ENCODE measurements around the gene CSRNP3. TPM values are rescaled to one million over a fixed set of nuclear protein-coding genes. Genes with fewer than 3 reads are reported as not detected.

The CSRNP3 gene
- total and polyA plus RNA-seq, 2 donors (not counting 3 experiments of a cell fraction or from before 2014, with no cell fraction given): not detected

GRCh38 chr2:165645930-165646831 lies 176.7 kb downstream of the CSRNP3 start:
- peaks cover 2% of the 10 kb centered on the region in 2 experiments for H3K27me3 ChIP-seq (ENCODE audit: control insufficient read depth in 2 of 2, insufficient read depth in 2 of 2, low read length in 2 of 2)
- H2AFZ ChIP-seq (ENCODE audit: low read depth, low read length): no peak overlapping the region
- H3K9me3 ChIP-seq (replicated peaks; ENCODE audit: control insufficient read depth, insufficient read depth, low read length): no peaks in the 10 kb centered on the region
- no peak for TF ChIP-seq MYC (IDR thresholded peaks at IDR 0.05; ENCODE audit: low read depth, low read length)
- TF ChIP-seq POLR2A (IDR thresholded peaks at IDR 0.05; ENCODE audit: low read depth, low read length): no peak
- TF ChIP-seq CTCF (IDR thresholded peaks at IDR 0.05; ENCODE audit: extremely low read depth in 1 of 2, insufficient read depth in 1 of 2, low read depth in 1 of 2, low read length in 2 of 2): no peak
- TF ChIP-seq EZH2 (IDR thresholded peaks at IDR 0.05; ENCODE audit: borderline replicate concordance, low read depth, low read length, severe bottlenecking): no peak
- no peak for TF ChIP-seq GATA2 (IDR thresholded peaks at IDR 0.05; ENCODE audit: insufficient read depth, insufficient read length, low read depth, low read length)
- TF ChIP-seq MAX (IDR thresholded peaks at IDR 0.05; ENCODE audit: insufficient read depth, insufficient read length): no peak
- TF ChIP-seq JUN (IDR thresholded peaks at IDR 0.05; ENCODE audit: borderline replicate concordance, insufficient read depth, insufficient read length, low read depth): no peak
- DNase-seq (ENCODE audit: low read depth, low spot score) (no peak), FAIRE-seq (no peak)
- H3K4me1 ChIP-seq (ENCODE audit: control insufficient read depth, extremely low read depth, insufficient read depth, low read length): no peaks in the 10 kb centered on the region
- no peak overlapping the region for H3K4me2 ChIP-seq (ENCODE audit: insufficient read depth, low read length)
- no peak overlapping the region for H3K4me3 ChIP-seq (replicated peaks in 1 of 3; ENCODE audit: insufficient read depth in 1 of 3, low read depth in 1 of 3, low read length in 3 of 3)
- no peaks in the 10 kb centered on the region for H3K36me3 ChIP-seq (ENCODE audit: control insufficient read depth in 2 of 2, extremely low read depth in 1 of 2, insufficient read depth in 2 of 2, low read length in 2 of 2)
- CTCF ChIA-PET: no interaction called here
- no peaks in the 10 kb centered on the region for H4K20me1 ChIP-seq (replicated peaks; ENCODE audit: control insufficient read depth, extremely low read depth, insufficient read depth, low read length)
- POLR2A ChIA-PET: no interaction called here
- intact Hi-C loops (cut with micrococcal nuclease): no loop called here
- no TSS peak for BruUV-seq (replicated peaks)
- no peaks in the 10 kb centered on the region for H3K9me1 ChIP-seq (replicated peaks; ENCODE audit: control insufficient read depth, extremely low read depth, insufficient read depth, low read length)
- dilution Hi-C loops (cut with MboI; ENCODE audit: extremely low pct_ligation_motif_present, low sequenced_read_pairs): no loop called here
- no peaks in the 10 kb centered on the region for H3K79me2 ChIP-seq (ENCODE audit: control insufficient read depth, insufficient read depth, low read length)
- H3K9ac ChIP-seq (replicated peaks; ENCODE audit: extremely low read depth, insufficient read depth, low read length): no peak overlapping the region
- H3K27ac ChIP-seq (ENCODE audit: insufficient read depth, low read depth, low read length): no peak overlapping the region
